ENCODE results near the gene FCHSD2.
"Not testable (repeated sequence)": the region's sequence is repeated elsewhere in the genome, so short reads cannot be mapped to it uniquely, and the experiment has no call there.

Gene FCHSD2

GRCh38 chr11:73147771-73148681 lies 5.9 kb upstream of the FCHSD2 start:
- no peak for DNase-seq

- no peak for DNase-seq
Measured at GRCh38 chr11:73145986-73146575, 4.0 kb upstream of the FCHSD2 start.

GRCh38 chr11:73143126-73143838 lies 1.2 kb upstream of the FCHSD2 start:
- no peak for DNase-seq

GRCh38 chr11:73141309-73142127 lies 600 bp downstream of the FCHSD2 start:
- DNase-seq, result no peak

GRCh38 chr11:73141031-73141308 lies 1.1 kb downstream of the FCHSD2 start:
- no peak for DNase-seq

- DNase-seq, result no peak
Measured at GRCh38 chr11:73140213-73141030, 1.7 kb downstream of the FCHSD2 start.

- DNase-seq, result no peak
Measured at GRCh38 chr11:73139476-73140198, 2.5 kb downstream of the FCHSD2 start.

- DNase-seq, result no peak
Measured at GRCh38 chr11:73137944-73138274, 4.2 kb downstream of the FCHSD2 start.

GRCh38 chr11:73137262-73137943 lies 4.7 kb downstream of the FCHSD2 start:
- no peak for DNase-seq

GRCh38 chr11:73136722-73137121 lies 5.4 kb downstream of the FCHSD2 start:
- not testable (repeated sequence) for DNase-seq

GRCh38 chr11:73135346-73136284 lies 6.5 kb downstream of the FCHSD2 start:
- DNase-seq, result no peak

- DNase-seq, result not testable (repeated sequence)
Measured at GRCh38 chr11:73132349-73132748, 9.8 kb downstream of the FCHSD2 start.

- DNase-seq, result no peak
Measured at GRCh38 chr11:73130181-73130580, 11.9 kb downstream of the FCHSD2 start.

GRCh38 chr11:73129198-73129597 lies 12.9 kb downstream of the FCHSD2 start:
- DNase-seq, result no peak

GRCh38 chr11:73126804-73127480 lies 15.2 kb downstream of the FCHSD2 start:
- no peak for DNase-seq

GRCh38 chr11:73124800-73125199 lies 17.3 kb downstream of the FCHSD2 start:
- no peak for DNase-seq

- not testable (repeated sequence) for DNase-seq
Measured at GRCh38 chr11:73123892-73124291, 18.2 kb downstream of the FCHSD2 start.

GRCh38 chr11:73121692-73122091 lies 20.4 kb downstream of the FCHSD2 start:
- no peak for DNase-seq

- no peak for DNase-seq
Measured at GRCh38 chr11:73117071-73117470, 25.0 kb downstream of the FCHSD2 start.
